Neural cell (in vitro differentiated cells): ENCODE measurements around the gene C16orf74. TPM values are rescaled to one million over a fixed set of nuclear protein-coding genes. Genes with fewer than 3 reads are reported as not detected.

Experiments
- H2AFZ ChIP-seq: fragments of 200-600, 300-800 bp; sonication (generic), shearing (Covaris generic); 2 replicates; pipeline ENCODE4 v1.6.0; 2014; ENCODE audit warnings: low read depth, mild to moderate bottlenecking, antibody characterized with exemption, low read length, moderate library complexity
- H3F3A ChIP-seq: fragments of 200-600 bp; shearing (Covaris generic); 2 replicates; pipeline ENCODE4 v1.6.1; 2016; ENCODE audit warnings: mild to moderate bottlenecking, moderate library complexity, mixed read lengths, antibody characterized with exemption, low read length; ENCODE audit not compliant: insufficient read depth, poor library complexity, severe bottlenecking
- H3K27ac ChIP-seq: fragments of 200-600, 300-800 bp; sonication (generic), shearing (Covaris generic); 2 replicates; pipeline ENCODE4 v1.5.1; 2014; ENCODE audit warnings: mild to moderate bottlenecking, low read length, moderate library complexity
- H3K27me3 ChIP-seq: fragments of 300-800, 200-600 bp; sonication (generic), shearing (Covaris generic); 2 replicates; pipeline ENCODE4 v1.6.0; 2014; ENCODE audit warnings: mild to moderate bottlenecking, low read depth, low read length, moderate library complexity; ENCODE audit not compliant: insufficient read depth
- H3K36me3 ChIP-seq: fragments of 300-800, 200-600 bp; sonication (generic), shearing (Covaris generic); 2 replicates; pipeline ENCODE4 v1.5.1; 2014; ENCODE audit warnings: mild to moderate bottlenecking, antibody characterized with exemption, low read length, moderate library complexity; ENCODE audit not compliant: insufficient read depth
- H3K4me2 ChIP-seq: fragments of 300-800, 200-600 bp; sonication (generic), shearing (Covaris generic); 2 replicates; pipeline ENCODE4 v1.6.0; 2014; ENCODE audit warnings: mild to moderate bottlenecking, low read length
- H3K4me3 ChIP-seq: fragments of 300-800, 200-600 bp; sonication (generic), shearing (Covaris generic); 2 replicates; pipeline ENCODE4 v1.5.1; 2014; ENCODE audit warnings: mild to moderate bottlenecking, low read length, moderate library complexity
- H3K79me2 ChIP-seq: fragments of 200-600 bp; shearing (Covaris generic); replicated peaks from 2 replicates; pipeline ENCODE4 v1.6.0; 2014; ENCODE audit warnings: mild to moderate bottlenecking, low read length, moderate library complexity; ENCODE audit not compliant: insufficient read depth
- H3K9ac ChIP-seq: fragments of 300-800, 200-600 bp; sonication (generic), shearing (Covaris generic); 2 replicates; pipeline ENCODE4 v1.6.1; 2016; ENCODE audit warnings: mild to moderate bottlenecking, low read length, mixed read lengths
- H3K9me2 ChIP-seq: fragments of 200-600 bp; shearing (Covaris generic); 2 replicates; pipeline ENCODE4 v1.6.1; 2016; ENCODE audit warnings: mild to moderate bottlenecking, low read length, mixed read lengths; ENCODE audit not compliant: insufficient read depth
- H3K9me3 ChIP-seq: fragments of 200-600, 300-800 bp; sonication (generic), shearing (Covaris generic); 2 replicates; pipeline ENCODE4 v1.6.1; 2016; ENCODE audit warnings: mild to moderate bottlenecking, mixed run types, low read length, moderate library complexity, mixed read lengths
- H4K20me1 ChIP-seq: fragments of 200-600 bp; shearing (Covaris generic); 2 replicates; pipeline ENCODE4 v1.6.1; 2016; ENCODE audit warnings: mild to moderate bottlenecking, mixed run types; ENCODE audit not compliant: insufficient read depth
- EP300 ChIP-seq: fragments of 450-650 bp; conservative IDR thresholded peaks from 2 replicates; pipeline ENCODE4 v1.6.1; 2014; ENCODE audit warnings: antibody characterized with exemption, mild to moderate bottlenecking, moderate library complexity; ENCODE audit not compliant: poor library complexity, severe bottlenecking
- EZH2 ChIP-seq: fragments of 200-600, 300-800 bp; shearing (Covaris generic), sonication (generic); IDR thresholded peaks from 2 replicates; pipeline ENCODE4 v1.6.1; 2014; ENCODE audit warnings: antibody characterized with exemption, low read length, borderline replicate concordance, mild to moderate bottlenecking; ENCODE audit not compliant: insufficient read depth, poor library complexity, severe bottlenecking
- MXI1 ChIP-seq: fragments of 450-650 bp; conservative IDR thresholded peaks from 2 replicates; pipeline ENCODE4 v1.6.1; 2014; ENCODE audit warnings: antibody characterized with exemption, mild to moderate bottlenecking; ENCODE audit not compliant: poor library complexity, severe bottlenecking
- POLR2AphosphoS5 ChIP-seq: IDR thresholded peaks from 2 replicates; pipeline ENCODE4 v1.6.1; 2012
- RAD21 ChIP-seq: fragments of 450-650 bp; conservative IDR thresholded peaks from 2 replicates; pipeline ENCODE4 v1.6.1; 2014; ENCODE audit warnings: antibody characterized with exemption, mild to moderate bottlenecking, moderate library complexity
- SMC3 ChIP-seq: fragments of 450-650 bp; conservative IDR thresholded peaks from 2 replicates; pipeline ENCODE4 v1.6.1; 2014; ENCODE audit warnings: antibody characterized with exemption, mild to moderate bottlenecking, moderate library complexity; ENCODE audit not compliant: poor library complexity
- TAF1 ChIP-seq: IDR thresholded peaks from 2 replicates; pipeline ENCODE4 v1.6.1; 2012; ENCODE audit warnings: low read depth
- polyA plus RNA-seq: library from polyadenylated mRNA; depleted of rRNA; stranded (reverse); fragments of >200 nt; gene quantifications from 2 replicates; pipeline ENCODE4 v1.2.3, GENCODE V29; 2014
- TF ChIP-seq, protein P1 (sequence below): fragments of 450-650 bp; IDR thresholded peaks from 2 replicates; pipeline ENCODE4 v1.5.1; 2014; ENCODE audit warnings: antibody characterized with exemption, mild to moderate bottlenecking, moderate library complexity; ENCODE audit not compliant: poor library complexity, severe bottlenecking
- TF ChIP-seq, protein P2 (sequence below): IDR thresholded peaks from 2 replicates; pipeline ENCODE4 v1.6.1; 2012; ENCODE audit warnings: borderline replicate concordance

Gene C16orf74
- polyA plus RNA-seq, 1 donor from 2014 or later = not detected

DNA sequence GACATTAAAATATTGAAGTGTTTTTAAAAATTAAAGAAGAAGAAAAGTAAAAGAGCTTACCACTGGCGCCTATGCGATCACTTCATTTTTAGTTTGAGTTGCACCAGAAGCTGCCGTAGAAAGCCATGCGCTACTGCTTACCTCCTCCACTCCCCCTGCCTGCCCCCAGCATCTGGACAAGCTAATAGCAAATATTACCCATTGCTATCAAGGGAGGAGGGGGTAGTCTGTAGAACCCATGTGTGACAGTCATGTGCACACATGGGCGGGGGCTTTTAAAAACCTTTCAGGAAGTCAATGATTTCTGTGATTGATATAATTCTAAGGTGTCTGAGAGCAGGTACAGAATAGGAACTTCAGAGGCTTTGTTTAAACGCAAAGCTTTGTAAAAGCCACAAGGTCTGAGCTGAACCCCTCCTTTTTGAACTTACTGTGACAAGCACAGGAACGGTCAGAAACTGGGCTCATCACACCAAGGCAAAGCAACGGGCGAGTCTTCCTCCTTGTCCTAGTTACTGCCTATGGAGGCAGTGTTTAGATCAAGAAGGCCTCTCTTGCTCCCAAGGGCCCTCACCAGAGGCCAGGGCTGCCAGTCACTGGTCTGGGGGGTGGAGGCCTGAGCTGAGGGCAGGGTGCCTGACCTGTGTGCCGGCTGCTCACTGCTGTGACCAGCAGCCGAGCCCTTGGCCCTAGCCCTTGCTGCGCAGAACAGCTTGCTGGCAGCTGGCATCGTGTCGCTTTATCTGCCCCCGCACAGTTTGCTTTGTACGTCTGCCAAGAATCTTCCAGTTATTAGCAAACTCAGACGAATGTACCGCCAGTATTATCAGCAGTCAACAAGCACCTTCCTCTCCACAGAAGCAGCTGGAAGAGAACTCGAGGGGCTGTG, 77.1 kb downstream of the C16orf74 start:
- TF ChIP-seq EP300 (no peak), RAD21 (no peak), MXI1 (no peak), TAF1 (no peak), POLR2AphosphoS5 (no peak), EZH2 (no peak), SMC3 (no peak)
- TF ChIP-seq, protein P1, sequence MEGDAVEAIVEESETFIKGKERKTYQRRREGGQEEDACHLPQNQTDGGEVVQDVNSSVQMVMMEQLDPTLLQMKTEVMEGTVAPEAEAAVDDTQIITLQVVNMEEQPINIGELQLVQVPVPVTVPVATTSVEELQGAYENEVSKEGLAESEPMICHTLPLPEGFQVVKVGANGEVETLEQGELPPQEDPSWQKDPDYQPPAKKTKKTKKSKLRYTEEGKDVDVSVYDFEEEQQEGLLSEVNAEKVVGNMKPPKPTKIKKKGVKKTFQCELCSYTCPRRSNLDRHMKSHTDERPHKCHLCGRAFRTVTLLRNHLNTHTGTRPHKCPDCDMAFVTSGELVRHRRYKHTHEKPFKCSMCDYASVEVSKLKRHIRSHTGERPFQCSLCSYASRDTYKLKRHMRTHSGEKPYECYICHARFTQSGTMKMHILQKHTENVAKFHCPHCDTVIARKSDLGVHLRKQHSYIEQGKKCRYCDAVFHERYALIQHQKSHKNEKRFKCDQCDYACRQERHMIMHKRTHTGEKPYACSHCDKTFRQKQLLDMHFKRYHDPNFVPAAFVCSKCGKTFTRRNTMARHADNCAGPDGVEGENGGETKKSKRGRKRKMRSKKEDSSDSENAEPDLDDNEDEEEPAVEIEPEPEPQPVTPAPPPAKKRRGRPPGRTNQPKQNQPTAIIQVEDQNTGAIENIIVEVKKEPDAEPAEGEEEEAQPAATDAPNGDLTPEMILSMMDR = no peak
- TF ChIP-seq, protein P2, sequence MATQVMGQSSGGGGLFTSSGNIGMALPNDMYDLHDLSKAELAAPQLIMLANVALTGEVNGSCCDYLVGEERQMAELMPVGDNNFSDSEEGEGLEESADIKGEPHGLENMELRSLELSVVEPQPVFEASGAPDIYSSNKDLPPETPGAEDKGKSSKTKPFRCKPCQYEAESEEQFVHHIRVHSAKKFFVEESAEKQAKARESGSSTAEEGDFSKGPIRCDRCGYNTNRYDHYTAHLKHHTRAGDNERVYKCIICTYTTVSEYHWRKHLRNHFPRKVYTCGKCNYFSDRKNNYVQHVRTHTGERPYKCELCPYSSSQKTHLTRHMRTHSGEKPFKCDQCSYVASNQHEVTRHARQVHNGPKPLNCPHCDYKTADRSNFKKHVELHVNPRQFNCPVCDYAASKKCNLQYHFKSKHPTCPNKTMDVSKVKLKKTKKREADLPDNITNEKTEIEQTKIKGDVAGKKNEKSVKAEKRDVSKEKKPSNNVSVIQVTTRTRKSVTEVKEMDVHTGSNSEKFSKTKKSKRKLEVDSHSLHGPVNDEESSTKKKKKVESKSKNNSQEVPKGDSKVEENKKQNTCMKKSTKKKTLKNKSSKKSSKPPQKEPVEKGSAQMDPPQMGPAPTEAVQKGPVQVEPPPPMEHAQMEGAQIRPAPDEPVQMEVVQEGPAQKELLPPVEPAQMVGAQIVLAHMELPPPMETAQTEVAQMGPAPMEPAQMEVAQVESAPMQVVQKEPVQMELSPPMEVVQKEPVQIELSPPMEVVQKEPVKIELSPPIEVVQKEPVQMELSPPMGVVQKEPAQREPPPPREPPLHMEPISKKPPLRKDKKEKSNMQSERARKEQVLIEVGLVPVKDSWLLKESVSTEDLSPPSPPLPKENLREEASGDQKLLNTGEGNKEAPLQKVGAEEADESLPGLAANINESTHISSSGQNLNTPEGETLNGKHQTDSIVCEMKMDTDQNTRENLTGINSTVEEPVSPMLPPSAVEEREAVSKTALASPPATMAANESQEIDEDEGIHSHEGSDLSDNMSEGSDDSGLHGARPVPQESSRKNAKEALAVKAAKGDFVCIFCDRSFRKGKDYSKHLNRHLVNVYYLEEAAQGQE = no peak
- H3K9me3 ChIP-seq = no peaks in the 10 kb centered on the region
- no peak overlapping the region for H3K4me3 ChIP-seq
- no peaks in the 10 kb centered on the region for H3K9me2 ChIP-seq
- H2AFZ ChIP-seq = no peak overlapping the region
- H3K36me3 ChIP-seq = no peaks in the 10 kb centered on the region
- no peaks in the 10 kb centered on the region for H3K79me2 ChIP-seq
- H4K20me1 ChIP-seq = no peaks in the 10 kb centered on the region
- no peak overlapping the region for H3K4me2 ChIP-seq
- no peaks in the 10 kb centered on the region for H3K27me3 ChIP-seq
- no peak overlapping the region for H3K9ac ChIP-seq
- no peak overlapping the region for H3K27ac ChIP-seq
- H3F3A ChIP-seq = no peaks in the 10 kb centered on the region

DNA sequence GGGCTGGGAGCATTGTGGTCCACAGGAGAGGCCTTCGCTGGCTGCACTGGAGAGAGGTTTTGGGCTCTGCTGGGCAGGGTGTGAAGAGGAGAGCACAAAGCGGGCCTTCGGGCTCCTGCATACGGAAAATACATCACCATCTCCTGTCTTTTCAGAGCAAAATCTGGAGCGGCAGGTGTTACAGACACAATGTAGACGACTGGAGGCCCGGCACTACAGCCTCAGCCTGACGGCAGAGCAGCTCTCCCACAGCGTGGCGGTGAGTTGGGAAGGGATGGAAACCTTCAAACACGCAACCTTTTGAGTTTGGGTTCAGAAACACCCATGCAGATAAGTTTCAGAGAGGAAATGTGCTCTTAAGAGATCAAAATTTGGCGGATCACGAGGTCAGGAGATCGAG, 80.1 kb downstream of the C16orf74 start:
- no peak for TF ChIP-seq EP300
- no peak for TF ChIP-seq TAF1
- no peak for TF ChIP-seq SMC3
- TF ChIP-seq, protein P1 = no peak
- no peak for TF ChIP-seq POLR2AphosphoS5
- TF ChIP-seq, protein P2 = no peak
- no peak for TF ChIP-seq EZH2
- no peak for TF ChIP-seq RAD21
- TF ChIP-seq MXI1 = no peak
- Histone ChIP-seq H3K27me3 (no peaks in the 10 kb centered on the region), H3K4me2 (no peak overlapping the region), H3K9ac (no peak overlapping the region), H3K27ac (no peak overlapping the region), H4K20me1 (no peaks in the 10 kb centered on the region), H3K4me3 (no peak overlapping the region), H2AFZ (no peak overlapping the region), H3K36me3 (peaks cover 8% of the 10 kb centered on the region), H3K79me2 (no peaks in the 10 kb centered on the region), H3K9me3 (no peaks in the 10 kb centered on the region), H3K9me2 (no peaks in the 10 kb centered on the region), H3F3A (no peaks in the 10 kb centered on the region)
